ENCODE data around the gene MMP24OS. TPM values are rescaled to one million over a fixed set of nuclear protein-coding genes. Genes with fewer than 3 reads are reported as not detected.

Gene MMP24OS
- total and polyA plus RNA-seq, 10 of the 15 experiments (the other 5 are each of a cell fraction or from before 2014, with no cell fraction given) = 2.0 to 30.9 (median 10.9) TPM

DNA sequence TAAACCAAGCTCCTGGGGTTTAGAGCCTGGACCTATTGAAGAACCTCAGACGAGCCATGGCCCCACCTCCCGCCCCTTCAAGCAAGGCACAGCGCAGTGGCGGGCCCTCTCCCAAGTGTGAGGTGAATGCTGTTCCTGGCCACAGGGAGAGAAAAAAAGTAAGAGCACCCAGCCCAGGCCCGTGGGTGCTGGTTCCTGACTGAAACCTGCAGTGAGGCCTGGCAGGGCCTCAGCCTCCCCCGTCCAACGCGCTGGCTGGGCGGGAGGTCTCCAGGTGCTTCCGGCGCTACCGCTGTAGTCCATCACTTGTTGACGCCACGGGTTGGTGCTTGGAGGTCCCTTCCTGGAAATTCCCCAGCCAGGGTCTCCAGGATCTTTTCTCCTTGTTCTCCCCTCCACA lies 19.8 kb upstream of the MMP24OS start:
- CTCF ChIA-PET = interaction anchor here (0.8 to 1.5 kb wide), 3 partner anchors 10 to 142 kb away, joined by 3 to 4 read pairs (median 4); no protein-coding TSS in a partner anchor
- POLR2A ChIA-PET = no interaction called here
- FAIRE-seq (no peak), ATAC-seq (no peak), DNase-seq (ENCODE audit: low read depth, low spot score) (no peak)
- H4K20me1 ChIP-seq (ENCODE audit: control insufficient read depth, insufficient read depth) = no peaks in the 10 kb centered on the region
- no peaks in the 10 kb centered on the region for H3K4me1 ChIP-seq (ENCODE audit: control insufficient read depth, insufficient read depth, low read length)
- no peak overlapping the region for H2AFZ ChIP-seq (ENCODE audit: control insufficient read depth, low read depth, low read length)
- H3K4me2 ChIP-seq (ENCODE audit: control insufficient read depth, insufficient read depth) = no peak overlapping the region
- intact Hi-C loops (cut with micrococcal nuclease; ENCODE audit: unreplicated experiment) (no loop called here), in situ Hi-C loops (cut with MboI) (no loop called here)
- BruUV-seq (replicated peaks) = no TSS peak
- H3K27ac ChIP-seq (ENCODE audit: control insufficient read depth, insufficient read depth) = no peak overlapping the region
- RAD21 ChIA-PET (ENCODE audit: unreplicated experiment) = interaction anchor here (1.5 kb wide), 1 partner anchor 150 kb away, joined by 3 read pairs; no protein-coding TSS in a partner anchor
- TF ChIP-seq, protein P1, sequence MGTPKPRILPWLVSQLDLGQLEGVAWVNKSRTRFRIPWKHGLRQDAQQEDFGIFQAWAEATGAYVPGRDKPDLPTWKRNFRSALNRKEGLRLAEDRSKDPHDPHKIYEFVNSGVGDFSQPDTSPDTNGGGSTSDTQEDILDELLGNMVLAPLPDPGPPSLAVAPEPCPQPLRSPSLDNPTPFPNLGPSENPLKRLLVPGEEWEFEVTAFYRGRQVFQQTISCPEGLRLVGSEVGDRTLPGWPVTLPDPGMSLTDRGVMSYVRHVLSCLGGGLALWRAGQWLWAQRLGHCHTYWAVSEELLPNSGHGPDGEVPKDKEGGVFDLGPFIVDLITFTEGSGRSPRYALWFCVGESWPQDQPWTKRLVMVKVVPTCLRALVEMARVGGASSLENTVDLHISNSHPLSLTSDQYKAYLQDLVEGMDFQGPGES (IDR thresholded peaks at IDR 0.05) = no peak
- no peak for TF ChIP-seq MYB (IDR thresholded peaks at IDR 0.05; ENCODE audit: borderline replicate concordance, low read depth, low read length)
- TF ChIP-seq SMAD5 (IDR thresholded peaks at IDR 0.05; ENCODE audit: low read depth) = no peak
- no peak for TF ChIP-seq POLR2AphosphoS2 (IDR thresholded peaks at IDR 0.05; ENCODE audit: low read depth, low read length)
- TF ChIP-seq ASH2L (IDR thresholded peaks at IDR 0.05; ENCODE audit: borderline replicate concordance, low read depth) = no peak
- no peak for TF ChIP-seq PAX5 (IDR thresholded peaks at IDR 0.05; ENCODE audit: borderline replicate concordance, low read depth, low read length)
- TF ChIP-seq ZBED1 (IDR thresholded peaks at IDR 0.05; ENCODE audit: borderline replicate concordance) = no peak
- TF ChIP-seq, protein P2, sequence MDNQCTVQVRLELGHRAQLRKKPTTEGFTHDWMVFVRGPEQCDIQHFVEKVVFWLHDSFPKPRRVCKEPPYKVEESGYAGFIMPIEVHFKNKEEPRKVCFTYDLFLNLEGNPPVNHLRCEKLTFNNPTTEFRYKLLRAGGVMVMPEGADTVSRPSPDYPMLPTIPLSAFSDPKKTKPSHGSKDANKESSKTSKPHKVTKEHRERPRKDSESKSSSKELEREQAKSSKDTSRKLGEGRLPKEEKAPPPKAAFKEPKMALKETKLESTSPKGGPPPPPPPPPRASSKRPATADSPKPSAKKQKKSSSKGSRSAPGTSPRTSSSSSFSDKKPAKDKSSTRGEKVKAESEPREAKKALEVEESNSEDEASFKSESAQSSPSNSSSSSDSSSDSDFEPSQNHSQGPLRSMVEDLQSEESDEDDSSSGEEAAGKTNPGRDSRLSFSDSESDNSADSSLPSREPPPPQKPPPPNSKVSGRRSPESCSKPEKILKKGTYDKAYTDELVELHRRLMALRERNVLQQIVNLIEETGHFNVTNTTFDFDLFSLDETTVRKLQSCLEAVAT (IDR thresholded peaks at IDR 0.05) = no peak
- TF ChIP-seq NR2C1 (IDR thresholded peaks at IDR 0.05) = no peak
- TF ChIP-seq YBX1 (IDR thresholded peaks at IDR 0.05) = no peak
- no peak for TF ChIP-seq ZNF217 (IDR thresholded peaks at IDR 0.05)
- TF ChIP-seq, protein P3, sequence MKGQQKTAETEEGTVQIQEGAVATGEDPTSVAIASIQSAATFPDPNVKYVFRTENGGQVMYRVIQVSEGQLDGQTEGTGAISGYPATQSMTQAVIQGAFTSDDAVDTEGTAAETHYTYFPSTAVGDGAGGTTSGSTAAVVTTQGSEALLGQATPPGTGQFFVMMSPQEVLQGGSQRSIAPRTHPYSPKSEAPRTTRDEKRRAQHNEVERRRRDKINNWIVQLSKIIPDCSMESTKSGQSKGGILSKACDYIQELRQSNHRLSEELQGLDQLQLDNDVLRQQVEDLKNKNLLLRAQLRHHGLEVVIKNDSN (IDR thresholded peaks at IDR 0.05; ENCODE audit: borderline replicate concordance, extremely low read length, insufficient read depth, low read depth, low read length) = no peak
- TF ChIP-seq, protein P4, sequence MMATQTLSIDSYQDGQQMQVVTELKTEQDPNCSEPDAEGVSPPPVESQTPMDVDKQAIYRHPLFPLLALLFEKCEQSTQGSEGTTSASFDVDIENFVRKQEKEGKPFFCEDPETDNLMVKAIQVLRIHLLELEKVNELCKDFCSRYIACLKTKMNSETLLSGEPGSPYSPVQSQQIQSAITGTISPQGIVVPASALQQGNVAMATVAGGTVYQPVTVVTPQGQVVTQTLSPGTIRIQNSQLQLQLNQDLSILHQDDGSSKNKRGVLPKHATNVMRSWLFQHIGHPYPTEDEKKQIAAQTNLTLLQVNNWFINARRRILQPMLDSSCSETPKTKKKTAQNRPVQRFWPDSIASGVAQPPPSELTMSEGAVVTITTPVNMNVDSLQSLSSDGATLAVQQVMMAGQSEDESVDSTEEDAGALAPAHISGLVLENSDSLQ (IDR thresholded peaks at IDR 0.05) = no peak
- TF ChIP-seq HDGF (IDR thresholded peaks at IDR 0.05) = no peak
- no peak for TF ChIP-seq CHD1 (IDR thresholded peaks at IDR 0.05; ENCODE audit: low read depth, low read length)
- TF ChIP-seq MXI1 (IDR thresholded peaks at IDR 0.05; ENCODE audit: low read depth, low read length) = no peak
- TF ChIP-seq SUZ12 (IDR thresholded peaks at IDR 0.05; ENCODE audit: unreplicated experiment) = no peak
- no peak for TF ChIP-seq DPF2 (IDR thresholded peaks at IDR 0.05)
- no peaks in the 10 kb centered on the region for H3K79me2 ChIP-seq (ENCODE audit: control insufficient read depth, insufficient read depth, low read length)
- H3K27me3 ChIP-seq (replicated peaks in 1 of 2; ENCODE audit: control insufficient read depth in 2 of 2, insufficient read depth in 2 of 2, low read length in 1 of 2) = no peaks in the 10 kb centered on the region
- no peak overlapping the region for H3K4me3 ChIP-seq
- SMC1A ChIA-PET (ENCODE audit: uncharacterized antibody, unreplicated experiment) = interaction anchor here (0.6 to 1.2 kb wide), 2 partner anchors 148 kb away, joined by 3 to 4 read pairs; no protein-coding TSS in a partner anchor
- H3K9ac ChIP-seq (ENCODE audit: control insufficient read depth, insufficient read depth, low read length) = no peak overlapping the region
- no peaks in the 10 kb centered on the region for H3K9me3 ChIP-seq (replicated peaks; ENCODE audit: control insufficient read depth, insufficient read depth, low read length)
- WGBS (ENCODE audit: insufficient coverage, insufficient replicate concordance, low lambda C conversion rate, missing lambda C conversion rate) = 68% methylated on average over 11 of the region's 14 CpGs
- H3K36me3 ChIP-seq (ENCODE audit: control insufficient read depth in 2 of 2, insufficient read depth in 2 of 2, low read length in 1 of 2) = peaks cover 0 to 3% of the 10 kb centered on the region in 2 experiments; a peak in 1 of 4 replicates
